ENCODE results near the gene LRRC57.

DNA sequence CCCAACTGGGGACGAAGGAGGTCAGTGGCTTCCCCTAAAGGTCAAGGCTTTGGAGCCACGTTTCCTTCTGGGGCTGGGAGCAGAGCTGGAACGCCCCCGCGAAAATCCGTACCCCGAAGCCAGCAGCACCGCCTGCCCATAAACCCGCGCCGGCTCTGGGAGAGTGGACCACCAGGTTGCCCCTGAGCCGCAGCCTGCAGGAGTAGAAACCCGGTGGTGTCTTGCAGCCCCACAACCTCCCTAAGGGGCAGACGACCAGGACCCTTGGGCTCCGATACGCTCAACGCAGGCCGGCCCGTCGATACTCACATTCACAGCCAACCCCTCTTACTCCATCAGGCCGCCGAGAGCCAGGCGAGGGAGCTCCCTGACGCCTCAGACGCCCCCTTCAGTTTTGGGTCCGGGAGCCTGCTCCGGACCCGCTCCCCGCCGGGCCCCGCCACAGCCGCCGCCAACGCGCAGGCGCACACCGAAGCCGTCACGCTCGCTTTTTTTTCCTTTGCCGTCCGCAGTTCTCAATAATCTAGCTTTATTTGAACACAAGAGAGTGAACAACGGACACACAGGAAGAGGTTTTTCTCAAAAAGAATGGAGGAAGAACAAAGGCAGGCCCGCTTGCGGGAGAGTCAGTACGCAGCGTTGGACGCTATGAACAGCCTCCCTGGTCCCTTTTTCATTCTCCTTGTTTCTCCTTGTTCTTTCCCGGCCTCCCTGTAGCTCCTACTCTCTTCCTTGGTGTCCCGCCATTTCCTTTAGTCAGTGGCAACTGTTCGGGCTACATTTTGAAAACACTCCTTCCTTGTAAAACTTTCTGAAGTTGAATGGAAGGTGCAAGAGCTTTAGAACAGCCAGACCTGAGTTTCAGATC, 57.7 kb downstream of the LRRC57 start, which contains the start of gene ZNF106:
- peak; percentile 26 for TF ChIP-seq EZH2 (IDR thresholded peaks at IDR 0.05)
- TF ChIP-seq, protein P1, sequence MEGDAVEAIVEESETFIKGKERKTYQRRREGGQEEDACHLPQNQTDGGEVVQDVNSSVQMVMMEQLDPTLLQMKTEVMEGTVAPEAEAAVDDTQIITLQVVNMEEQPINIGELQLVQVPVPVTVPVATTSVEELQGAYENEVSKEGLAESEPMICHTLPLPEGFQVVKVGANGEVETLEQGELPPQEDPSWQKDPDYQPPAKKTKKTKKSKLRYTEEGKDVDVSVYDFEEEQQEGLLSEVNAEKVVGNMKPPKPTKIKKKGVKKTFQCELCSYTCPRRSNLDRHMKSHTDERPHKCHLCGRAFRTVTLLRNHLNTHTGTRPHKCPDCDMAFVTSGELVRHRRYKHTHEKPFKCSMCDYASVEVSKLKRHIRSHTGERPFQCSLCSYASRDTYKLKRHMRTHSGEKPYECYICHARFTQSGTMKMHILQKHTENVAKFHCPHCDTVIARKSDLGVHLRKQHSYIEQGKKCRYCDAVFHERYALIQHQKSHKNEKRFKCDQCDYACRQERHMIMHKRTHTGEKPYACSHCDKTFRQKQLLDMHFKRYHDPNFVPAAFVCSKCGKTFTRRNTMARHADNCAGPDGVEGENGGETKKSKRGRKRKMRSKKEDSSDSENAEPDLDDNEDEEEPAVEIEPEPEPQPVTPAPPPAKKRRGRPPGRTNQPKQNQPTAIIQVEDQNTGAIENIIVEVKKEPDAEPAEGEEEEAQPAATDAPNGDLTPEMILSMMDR (IDR thresholded peaks at IDR 0.05), result peak; percentile 38
- TF ChIP-seq EZH2phosphoT487 (IDR thresholded peaks at IDR 0.05), result no peak

Measured in neural progenitor cell (in vitro differentiated cells).